C4-2B (cell line): Measurements from ENCODE around the gene SLC35F3.

ENCODE experiments used
- ZFX ChIP-seq: fragments of 450-650 bp; IDR thresholded peaks from 2 replicates; pipeline ENCODE4 v1.6.1; 2017
- TF ChIP-seq, protein P1 (sequence below): fragments of 450-650 bp; conservative IDR thresholded peaks from 2 replicates; pipeline ENCODE4 v1.5.1; 2017; ENCODE audit warnings: mild to moderate bottlenecking

DNA sequence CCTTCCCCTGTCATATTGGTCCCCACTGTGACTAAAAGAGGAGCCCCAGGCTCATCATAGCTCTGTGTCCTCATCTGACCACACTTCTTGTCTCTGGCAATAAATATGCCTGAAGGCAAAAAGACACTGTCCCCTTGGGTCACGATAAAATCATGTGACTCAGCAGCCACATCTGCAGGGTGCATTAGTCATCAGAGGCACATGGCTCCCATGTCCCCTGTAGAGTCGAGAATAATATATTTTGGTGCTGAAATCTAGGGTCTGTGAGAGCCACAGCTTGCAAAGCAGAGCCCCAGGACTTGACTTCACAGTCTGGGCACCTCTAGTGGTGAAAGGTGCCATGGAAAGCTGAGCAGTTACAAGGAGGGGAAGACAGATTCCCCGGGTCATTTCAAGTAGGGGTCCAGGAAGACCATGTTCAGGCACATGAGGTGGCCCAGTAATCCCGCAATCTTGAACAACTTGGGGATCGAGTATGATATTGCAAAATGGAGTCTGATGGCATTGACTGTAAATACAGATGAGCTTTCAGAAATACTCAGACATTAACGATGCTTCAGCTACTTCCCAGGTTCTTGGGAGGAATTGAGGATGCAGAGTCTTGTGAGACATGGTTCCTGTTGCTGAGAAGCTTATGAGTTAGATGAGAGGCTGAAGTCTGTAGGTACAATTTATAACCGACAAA lies 68.6 kb downstream of the SLC35F3 start:
- TF ChIP-seq, protein P1, sequence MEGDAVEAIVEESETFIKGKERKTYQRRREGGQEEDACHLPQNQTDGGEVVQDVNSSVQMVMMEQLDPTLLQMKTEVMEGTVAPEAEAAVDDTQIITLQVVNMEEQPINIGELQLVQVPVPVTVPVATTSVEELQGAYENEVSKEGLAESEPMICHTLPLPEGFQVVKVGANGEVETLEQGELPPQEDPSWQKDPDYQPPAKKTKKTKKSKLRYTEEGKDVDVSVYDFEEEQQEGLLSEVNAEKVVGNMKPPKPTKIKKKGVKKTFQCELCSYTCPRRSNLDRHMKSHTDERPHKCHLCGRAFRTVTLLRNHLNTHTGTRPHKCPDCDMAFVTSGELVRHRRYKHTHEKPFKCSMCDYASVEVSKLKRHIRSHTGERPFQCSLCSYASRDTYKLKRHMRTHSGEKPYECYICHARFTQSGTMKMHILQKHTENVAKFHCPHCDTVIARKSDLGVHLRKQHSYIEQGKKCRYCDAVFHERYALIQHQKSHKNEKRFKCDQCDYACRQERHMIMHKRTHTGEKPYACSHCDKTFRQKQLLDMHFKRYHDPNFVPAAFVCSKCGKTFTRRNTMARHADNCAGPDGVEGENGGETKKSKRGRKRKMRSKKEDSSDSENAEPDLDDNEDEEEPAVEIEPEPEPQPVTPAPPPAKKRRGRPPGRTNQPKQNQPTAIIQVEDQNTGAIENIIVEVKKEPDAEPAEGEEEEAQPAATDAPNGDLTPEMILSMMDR = no peak; the same call in 1 of the 2 replicates
- TF ChIP-seq ZFX = no peak
